PC-9 (cell line): ENCODE data around the gene CAMTA1. TPM values are rescaled to one million over a fixed set of nuclear protein-coding genes. Genes with fewer than 3 reads are reported as not detected.
"Not testable (repeated sequence)": the region's sequence is repeated elsewhere in the genome, so short reads cannot be mapped to it uniquely, and the experiment has no call there.

Source experiments
- BruUV-seq: library from RNA; stranded (reverse); fragments of 400-500 nt; replicated peaks from 2 replicates; lab custom pipeline; 2021; lab: Mats Ljungman, UMichigan
- CTCF ChIA-PET: fragments of 300-600 bp; sonication (Branson Sonifier 250); formaldehyde crosslinking; loops from one replicate; lab custom pipeline; 2022; ENCODE audit warnings: antibody characterized with exemption; lab: Charles Lee
- POLR2A ChIA-PET: fragments of 300-600 bp; sonication (Branson Sonifier 250); formaldehyde crosslinking; loops from one replicate; lab custom pipeline; 2022; ENCODE audit warnings: antibody characterized with exemption; ENCODE audit not compliant: unreplicated experiment; lab: Charles Lee
- DNase-seq, 2 experiments: peaks; one replicate each; pipeline versions ENCODE4 v3.0.0 to v3.0.0-alpha.2; 2015 to 2022; ENCODE audit warnings: mixed read lengths in 1 of 2
- H2AFZ ChIP-seq: fragments of 200-600 bp; sonication (generic); 2 replicates; pipeline ENCODE4 v1.8.1; 2017; ENCODE audit warnings: antibody characterized with exemption
- H3F3A ChIP-seq: fragments of 200-600 bp; sonication (generic); 2 replicates; pipeline ENCODE4 v1.8.1; 2017; ENCODE audit warnings: antibody characterized with exemption, mild to moderate bottlenecking, low read depth; ENCODE audit not compliant: insufficient read depth
- H3K27ac ChIP-seq: fragments of 200-600 bp; sonication (generic); 2 replicates; pipeline ENCODE4 v1.6.1; 2016; ENCODE audit warnings: mixed run types
- H3K27me3 ChIP-seq: fragments of 200-600 bp; sonication (generic); 2 replicates; pipeline ENCODE4 v1.6.1; 2016; ENCODE audit warnings: low read depth, mixed run types; ENCODE audit not compliant: insufficient read depth
- H3K36me3 ChIP-seq: fragments of 200-600 bp; sonication (generic); 2 replicates; pipeline ENCODE4 v1.6.1; 2016; ENCODE audit warnings: low read depth, mixed run types
- H3K4me1 ChIP-seq: fragments of 200-600 bp; sonication (generic); replicated peaks from 2 replicates; pipeline ENCODE4 v1.6.1; 2016; ENCODE audit warnings: mixed run types; ENCODE audit not compliant: insufficient read depth
- H3K4me2 ChIP-seq: fragments of 200-600 bp; sonication (generic); 2 replicates; pipeline ENCODE4 v1.6.1; 2017; ENCODE audit warnings: mixed run types
- H3K4me3 ChIP-seq: fragments of 200-600 bp; sonication (generic); 2 replicates; pipeline ENCODE4 v1.6.1; 2016; ENCODE audit warnings: mixed run types
- H3K79me2 ChIP-seq: fragments of 200-600 bp; sonication (generic); 2 replicates; pipeline ENCODE4 v1.6.1; 2017; ENCODE audit warnings: low read depth, mixed run types
- H3K9me2 ChIP-seq: fragments of 200-600 bp; sonication (generic); 2 replicates; pipeline ENCODE4 v1.8.1; 2017; ENCODE audit warnings: mild to moderate bottlenecking; ENCODE audit not compliant: insufficient read depth
- H3K9me3 ChIP-seq: fragments of 200-600 bp; sonication (generic); 2 replicates; pipeline ENCODE4 v1.8.1; 2016; ENCODE audit warnings: low read depth; ENCODE audit not compliant: insufficient read depth
- H4K20me1 ChIP-seq: fragments of 200-600 bp; sonication (generic); 2 replicates; pipeline ENCODE4 v1.8.1; 2017; ENCODE audit not compliant: insufficient read depth
- EZH2 ChIP-seq: fragments of 200-600 bp; sonication (generic); IDR thresholded peaks from 2 replicates; pipeline ENCODE4 v1.8.0; 2017; ENCODE audit warnings: antibody characterized with exemption, low read depth
- intact Hi-C: fragments of 100-400 bp; cut with micrococcal nuclease; formaldehyde crosslinking; loops from one replicate; pipeline ENCODE4 v1.10.0; 2022; ENCODE audit not compliant: unreplicated experiment
- total RNA-seq: library from RNA; stranded (reverse); gene quantifications from 2 replicates; pipeline ENCODE4 v1.2.3, GENCODE V29; 2021
- TF ChIP-seq, protein P1 (sequence below): fragments of 200-600 bp; sonication (generic); conservative IDR thresholded peaks from 2 replicates; pipeline ENCODE4 v1.6.1; 2017; ENCODE audit warnings: mixed run types, antibody characterized with exemption, mild to moderate bottlenecking, moderate library complexity

The CAMTA1 gene
- total RNA-seq, 1 experiment from 2014 or later = 72.3 TPM

- H3K4me2 ChIP-seq = no peak overlapping the region
- H3K9me2 ChIP-seq = no peaks in the 10 kb centered on the region
- no TSS peak for BruUV-seq
- H3K4me3 ChIP-seq = no peak overlapping the region
- ChIA-PET POLR2A (interaction anchor here (0.6 kb wide), 1 partner anchor 17 kb away, joined by 6 read pairs; no protein-coding TSS in a partner anchor), CTCF (no interaction called here)
- H2AFZ ChIP-seq = no peak overlapping the region
- H3K9me3 ChIP-seq = no peaks in the 10 kb centered on the region
- no peaks in the 10 kb centered on the region for H3K4me1 ChIP-seq
- no peaks in the 10 kb centered on the region for H3F3A ChIP-seq
- 0 out of 2 replicates have a peak, but pooled peaks cover 4% of the 10 kb centered on the region for H4K20me1 ChIP-seq
- no peaks in the 10 kb centered on the region for H3K79me2 ChIP-seq
- H3K27me3 ChIP-seq = no peaks in the 10 kb centered on the region
- H3K36me3 ChIP-seq = no peaks in the 10 kb centered on the region
- H3K27ac ChIP-seq = no peak overlapping the region
- TF ChIP-seq, protein P1, sequence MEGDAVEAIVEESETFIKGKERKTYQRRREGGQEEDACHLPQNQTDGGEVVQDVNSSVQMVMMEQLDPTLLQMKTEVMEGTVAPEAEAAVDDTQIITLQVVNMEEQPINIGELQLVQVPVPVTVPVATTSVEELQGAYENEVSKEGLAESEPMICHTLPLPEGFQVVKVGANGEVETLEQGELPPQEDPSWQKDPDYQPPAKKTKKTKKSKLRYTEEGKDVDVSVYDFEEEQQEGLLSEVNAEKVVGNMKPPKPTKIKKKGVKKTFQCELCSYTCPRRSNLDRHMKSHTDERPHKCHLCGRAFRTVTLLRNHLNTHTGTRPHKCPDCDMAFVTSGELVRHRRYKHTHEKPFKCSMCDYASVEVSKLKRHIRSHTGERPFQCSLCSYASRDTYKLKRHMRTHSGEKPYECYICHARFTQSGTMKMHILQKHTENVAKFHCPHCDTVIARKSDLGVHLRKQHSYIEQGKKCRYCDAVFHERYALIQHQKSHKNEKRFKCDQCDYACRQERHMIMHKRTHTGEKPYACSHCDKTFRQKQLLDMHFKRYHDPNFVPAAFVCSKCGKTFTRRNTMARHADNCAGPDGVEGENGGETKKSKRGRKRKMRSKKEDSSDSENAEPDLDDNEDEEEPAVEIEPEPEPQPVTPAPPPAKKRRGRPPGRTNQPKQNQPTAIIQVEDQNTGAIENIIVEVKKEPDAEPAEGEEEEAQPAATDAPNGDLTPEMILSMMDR = no peak
- TF ChIP-seq EZH2 = no peak
- intact Hi-C loops = no loop called here
- no peak for DNase-seq
Measured at GRCh38 chr1:6827630-6828165, 42.4 kb downstream of the CAMTA1 start.

DNA sequence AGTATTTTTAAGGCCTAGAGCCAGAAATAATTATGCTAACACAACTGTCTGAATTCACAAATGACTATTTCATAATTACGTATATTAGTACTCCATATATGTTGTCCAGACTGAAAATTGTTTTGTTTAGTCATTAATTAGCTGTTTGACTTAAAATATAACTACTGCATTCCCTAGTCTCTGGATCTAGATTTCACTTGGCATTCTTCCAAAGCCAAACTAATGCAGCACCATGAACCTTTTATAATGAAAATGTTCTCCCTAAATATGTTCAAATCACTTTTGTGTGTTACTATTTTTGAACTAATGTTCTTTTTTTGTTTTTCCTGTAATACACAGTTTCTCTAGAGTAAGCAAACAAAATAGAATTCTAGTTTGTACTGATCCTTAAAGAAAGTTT, 46.1 kb downstream of the CAMTA1 start:
- ChIA-PET CTCF (no interaction called here), POLR2A (no interaction called here)
- Histone ChIP-seq H3K4me3 (no peak overlapping the region), H2AFZ (no peak overlapping the region), H3K36me3 (no peaks in the 10 kb centered on the region), H3K27me3 (no peaks in the 10 kb centered on the region), H3K79me2 (no peaks in the 10 kb centered on the region), H3K9me3 (no peaks in the 10 kb centered on the region), H3K27ac (no peak overlapping the region), H3K9me2 (no peaks in the 10 kb centered on the region), H4K20me1 (0 out of 2 replicates have a peak, but pooled peaks cover 4% of the 10 kb centered on the region), H3K4me2 (no peak overlapping the region), H3F3A (no peaks in the 10 kb centered on the region), H3K4me1 (no peaks in the 10 kb centered on the region)
- TF ChIP-seq, protein P1 = no peak
- TF ChIP-seq EZH2 = no peak
- no TSS peak for BruUV-seq
- intact Hi-C loops = no loop called here
- DNase-seq = no peak

- H2AFZ ChIP-seq, CTCF ChIA-PET, H3K4me1 ChIP-seq, H3K9me2 ChIP-seq, H3K27ac ChIP-seq, H3K36me3 ChIP-seq, H3K79me2 ChIP-seq, intact Hi-C loops, H4K20me1 ChIP-seq, H3F3A ChIP-seq, DNase-seq, H3K4me2 ChIP-seq, POLR2A ChIA-PET, H3K9me3 ChIP-seq, H3K4me3 ChIP-seq, BruUV-seq, H3K27me3 ChIP-seq: not testable (repeated sequence)
Measured at GRCh38 chr1:6832006-6832405, 46.8 kb downstream of the CAMTA1 start.
